ENCODE data around the gene ABCD3. TPM values are rescaled to one million over a fixed set of nuclear protein-coding genes. Genes with fewer than 3 reads are reported as not detected.

ABCD3 gene
- total and polyA plus RNA-seq, 2 of the 13 experiments (the other 11 are each of a cell fraction or from before 2014, with no cell fraction given), result 27.5 to 166 TPM

DNA sequence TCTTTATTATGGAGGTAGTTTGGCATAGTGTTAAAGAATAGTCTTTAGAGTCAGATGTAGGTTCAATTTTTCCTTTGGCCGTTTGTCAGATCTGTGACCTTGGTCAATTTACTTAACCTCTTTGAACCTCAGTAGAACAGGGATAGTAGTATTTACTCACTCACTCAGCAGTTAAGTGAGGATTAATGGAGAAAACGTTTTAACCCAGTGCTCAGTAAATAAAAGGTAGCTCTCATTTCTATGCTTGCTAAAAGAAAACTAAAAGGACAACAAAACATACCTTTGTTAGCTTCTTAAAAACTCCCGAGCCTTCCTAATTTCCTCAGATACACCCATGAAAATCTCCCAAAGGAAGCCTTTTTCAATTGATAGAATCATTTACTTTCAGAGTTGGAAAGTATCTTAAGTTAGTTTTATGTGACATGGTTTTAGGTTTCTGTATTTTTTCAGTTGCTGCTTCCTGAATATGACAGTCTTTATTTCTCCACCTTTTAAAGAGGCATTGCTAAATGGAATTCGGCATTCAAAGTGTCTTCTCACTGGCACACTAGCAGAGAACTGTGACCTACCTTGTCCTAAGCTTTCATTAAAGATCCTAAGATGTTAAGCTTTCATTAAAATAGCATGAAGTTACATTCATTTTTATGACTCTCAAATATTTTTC lies 7.8 kb downstream of the ABCD3 start (continued):
- TF ChIP-seq GABPB1 (CRISPR knock-in tag; IDR thresholded peaks at IDR 0.05) (no peak), KAT8 (CRISPR knock-in tag; IDR thresholded peaks at IDR 0.05) (peak; percentile 66), ZNF614 (CRISPR knock-in tag; IDR thresholded peaks at IDR 0.05; ENCODE audit: borderline replicate concordance) (peak; percentile 58; the same call in 1 of the 2 replicates), NONO (IDR thresholded peaks at IDR 0.05) (no peak), NONO (CRISPR knock-in tag; conservative IDR thresholded peaks at IDR 0.05) (peak; percentile 49; the same call in 1 of the 2 replicates), RNF2 (conservative IDR thresholded peaks at IDR 0.05; ENCODE audit: low read depth) (no peak), ZNF713 (CRISPR knock-in tag; IDR thresholded peaks at IDR 0.05) (no peak), NR2F2 (IDR thresholded peaks at IDR 0.05; ENCODE audit: borderline replicate concordance, low read depth) (peak; percentile 98), SATB2 (CRISPR knock-in tag; IDR thresholded peaks at IDR 0.05) (peak; percentile 58; the same call in 1 of the 2 replicates), SRSF4 (IDR thresholded peaks at IDR 0.05; ENCODE audit: low read depth, low read length, poor library complexity, severe bottlenecking) (no peak), ZNF570 (CRISPR knock-in tag; IDR thresholded peaks at IDR 0.05; ENCODE audit: borderline replicate concordance) (no peak), ZNF879 (CRISPR knock-in tag; IDR thresholded peaks at IDR 0.05) (no peak), RBM22 (optimal IDR thresholded peaks at IDR 0.05; ENCODE audit: low read length) (peak; percentile 73), ZFP41 (CRISPR knock-in tag; IDR thresholded peaks at IDR 0.05; ENCODE audit: borderline replicate concordance) (no peak), GLI4 (CRISPR knock-in tag; IDR thresholded peaks at IDR 0.05; ENCODE audit: borderline replicate concordance) (no peak), MIXL1 (CRISPR knock-in tag; IDR thresholded peaks at IDR 0.05) (peak; percentile 94), FOSL1 (CRISPR knock-in tag; IDR thresholded peaks at IDR 0.05; ENCODE audit: borderline replicate concordance) (no peak), CHD2 (IDR thresholded peaks at IDR 0.05; ENCODE audit: low read depth, low read length) (no peak), ZNF431 (CRISPR knock-in tag; IDR thresholded peaks at IDR 0.05; ENCODE audit: borderline replicate concordance, low read depth) (no peak), ZNF44 (CRISPR knock-in tag; IDR thresholded peaks at IDR 0.05) (no peak), NR2C2 (CRISPR knock-in tag; IDR thresholded peaks at IDR 0.05; ENCODE audit: borderline replicate concordance) (0 out of 2 replicates have a peak, but pooled peaks have one; percentile 28)
- TF ChIP-seq, protein P1, sequence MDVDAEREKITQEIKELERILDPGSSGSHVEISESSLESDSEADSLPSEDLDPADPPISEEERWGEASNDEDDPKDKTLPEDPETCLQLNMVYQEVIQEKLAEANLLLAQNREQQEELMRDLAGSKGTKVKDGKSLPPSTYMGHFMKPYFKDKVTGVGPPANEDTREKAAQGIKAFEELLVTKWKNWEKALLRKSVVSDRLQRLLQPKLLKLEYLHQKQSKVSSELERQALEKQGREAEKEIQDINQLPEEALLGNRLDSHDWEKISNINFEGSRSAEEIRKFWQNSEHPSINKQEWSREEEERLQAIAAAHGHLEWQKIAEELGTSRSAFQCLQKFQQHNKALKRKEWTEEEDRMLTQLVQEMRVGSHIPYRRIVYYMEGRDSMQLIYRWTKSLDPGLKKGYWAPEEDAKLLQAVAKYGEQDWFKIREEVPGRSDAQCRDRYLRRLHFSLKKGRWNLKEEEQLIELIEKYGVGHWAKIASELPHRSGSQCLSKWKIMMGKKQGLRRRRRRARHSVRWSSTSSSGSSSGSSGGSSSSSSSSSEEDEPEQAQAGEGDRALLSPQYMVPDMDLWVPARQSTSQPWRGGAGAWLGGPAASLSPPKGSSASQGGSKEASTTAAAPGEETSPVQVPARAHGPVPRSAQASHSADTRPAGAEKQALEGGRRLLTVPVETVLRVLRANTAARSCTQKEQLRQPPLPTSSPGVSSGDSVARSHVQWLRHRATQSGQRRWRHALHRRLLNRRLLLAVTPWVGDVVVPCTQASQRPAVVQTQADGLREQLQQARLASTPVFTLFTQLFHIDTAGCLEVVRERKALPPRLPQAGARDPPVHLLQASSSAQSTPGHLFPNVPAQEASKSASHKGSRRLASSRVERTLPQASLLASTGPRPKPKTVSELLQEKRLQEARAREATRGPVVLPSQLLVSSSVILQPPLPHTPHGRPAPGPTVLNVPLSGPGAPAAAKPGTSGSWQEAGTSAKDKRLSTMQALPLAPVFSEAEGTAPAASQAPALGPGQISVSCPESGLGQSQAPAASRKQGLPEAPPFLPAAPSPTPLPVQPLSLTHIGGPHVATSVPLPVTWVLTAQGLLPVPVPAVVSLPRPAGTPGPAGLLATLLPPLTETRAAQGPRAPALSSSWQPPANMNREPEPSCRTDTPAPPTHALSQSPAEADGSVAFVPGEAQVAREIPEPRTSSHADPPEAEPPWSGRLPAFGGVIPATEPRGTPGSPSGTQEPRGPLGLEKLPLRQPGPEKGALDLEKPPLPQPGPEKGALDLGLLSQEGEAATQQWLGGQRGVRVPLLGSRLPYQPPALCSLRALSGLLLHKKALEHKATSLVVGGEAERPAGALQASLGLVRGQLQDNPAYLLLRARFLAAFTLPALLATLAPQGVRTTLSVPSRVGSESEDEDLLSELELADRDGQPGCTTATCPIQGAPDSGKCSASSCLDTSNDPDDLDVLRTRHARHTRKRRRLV (CRISPR knock-in tag; IDR thresholded peaks at IDR 0.05), result no peak
- TF ChIP-seq, protein P2, sequence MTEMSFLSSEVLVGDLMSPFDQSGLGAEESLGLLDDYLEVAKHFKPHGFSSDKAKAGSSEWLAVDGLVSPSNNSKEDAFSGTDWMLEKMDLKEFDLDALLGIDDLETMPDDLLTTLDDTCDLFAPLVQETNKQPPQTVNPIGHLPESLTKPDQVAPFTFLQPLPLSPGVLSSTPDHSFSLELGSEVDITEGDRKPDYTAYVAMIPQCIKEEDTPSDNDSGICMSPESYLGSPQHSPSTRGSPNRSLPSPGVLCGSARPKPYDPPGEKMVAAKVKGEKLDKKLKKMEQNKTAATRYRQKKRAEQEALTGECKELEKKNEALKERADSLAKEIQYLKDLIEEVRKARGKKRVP (CRISPR knock-in tag; IDR thresholded peaks at IDR 0.05), result peak in 1 of 2 experiments; percentile 47; a peak in 1 of 4 replicates

Measured in HepG2 (cell line).